Activated naive CD8-positive, alpha-beta T cell treated with anti-CD3 and anti-CD28 coated beads, Interleukin-2, amount 10 ng/mL, durations not matched to agents 7 days and 5 days (primary cell): ENCODE results near the gene ELMO1. TPM values are rescaled to one million over a fixed set of nuclear protein-coding genes. Genes with fewer than 3 reads are reported as not detected.
"Not testable (repeated sequence)": the region's sequence is repeated elsewhere in the genome, so short reads cannot be mapped to it uniquely, and the experiment has no call there.

Experiments used
- ATAC-seq: fragments of 150-1000 bp; cut with Tn5 transposase; one replicate; pipeline ENCODE4 v1.10.0; 2021; ENCODE audit warnings: low read depth, moderate library complexity
- POLR2A ChIA-PET: fragments of 350-600 bp; sonication (Branson Sonifier 250); formaldehyde crosslinking; loops from one replicate; lab custom pipeline; 2021; ENCODE audit warnings: antibody characterized with exemption; lab: Charles Lee
- DNase-seq: peaks from one replicate; pipeline ENCODE4 v3.0.0; 2021
- H3K27ac Mint-ChIP-seq: one replicate; pipeline ENCODE4 v1.8.0; 2022; ENCODE audit warnings: mild to moderate bottlenecking, mixed read lengths
- H3K27me3 Mint-ChIP-seq: one replicate; pipeline ENCODE4 v1.8.0; 2022; ENCODE audit warnings: mild to moderate bottlenecking, moderate library complexity, mixed read lengths
- H3K36me3 Mint-ChIP-seq: one replicate; pipeline ENCODE4 v1.8.0; 2021; ENCODE audit warnings: mild to moderate bottlenecking, mixed read lengths
- H3K4me1 Mint-ChIP-seq: one replicate; pipeline ENCODE4 v1.8.0; 2021; ENCODE audit warnings: mixed read lengths
- H3K4me3 Mint-ChIP-seq: one replicate; pipeline ENCODE4 v1.8.0; 2022; ENCODE audit warnings: mild to moderate bottlenecking, moderate library complexity, mixed read lengths
- H3K9me3 Mint-ChIP-seq: one replicate; pipeline ENCODE4 v1.8.0; 2021; ENCODE audit warnings: mixed read lengths
- total RNA-seq, 2 experiments: library from RNA; stranded (reverse); gene quantifications; one replicate each; pipeline ENCODE4 v1.2.3, GENCODE V29; 2021

Gene ELMO1
- total RNA-seq, 2 experiments from 2014 or later: 73.4 to 78.6 TPM

DNA sequence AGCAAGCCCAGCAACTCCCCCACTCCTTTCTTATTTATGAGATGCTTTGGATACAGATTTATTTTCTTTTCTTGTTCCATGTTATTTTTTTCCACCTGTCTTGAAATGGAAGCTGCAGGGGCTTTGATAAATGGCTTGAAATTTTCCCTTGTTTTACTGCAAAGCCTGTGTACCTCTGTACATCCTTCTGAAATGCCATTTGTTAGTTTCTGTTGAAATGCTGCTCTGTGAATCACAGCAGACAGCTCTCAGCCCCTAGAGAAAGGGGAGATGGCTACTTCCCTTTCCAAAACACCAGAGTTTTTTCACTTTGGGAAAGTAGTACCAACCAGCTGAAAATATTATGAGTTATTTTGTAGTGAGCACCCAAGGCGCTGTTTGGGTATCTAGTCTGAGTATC, 304.2 kb downstream of the ELMO1 start:
- peaks cover 2% of the 10 kb centered on the region for H3K4me1 Mint-ChIP-seq
- no peak for DNase-seq
- H3K27ac Mint-ChIP-seq: no peak overlapping the region
- H3K4me3 Mint-ChIP-seq: no peak overlapping the region
- peaks cover 38% of the 10 kb centered on the region for H3K36me3 Mint-ChIP-seq
- H3K27me3 Mint-ChIP-seq: no peaks in the 10 kb centered on the region
- peaks cover 15% of the 10 kb centered on the region for H3K9me3 Mint-ChIP-seq
- POLR2A ChIA-PET: no interaction called here
- no peak for ATAC-seq

DNA sequence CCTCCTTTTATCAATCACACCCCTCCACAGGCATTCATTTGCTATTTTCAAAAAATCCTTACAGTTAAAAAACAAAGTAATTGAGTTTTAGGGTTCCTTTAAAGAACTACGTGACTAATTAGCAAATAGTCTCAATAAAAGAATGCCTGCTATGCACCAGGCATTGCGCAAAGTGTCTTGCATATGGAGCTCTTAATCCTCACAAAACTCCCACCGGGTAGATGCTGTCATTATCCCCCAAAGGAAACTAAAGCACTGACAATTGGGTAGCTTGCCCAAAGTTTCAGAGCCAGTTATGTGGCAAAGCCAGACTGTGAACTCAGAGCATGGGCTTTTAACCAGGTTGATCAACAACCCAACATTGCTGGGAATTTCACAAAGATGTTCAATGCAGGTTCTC, 305.7 kb downstream of the ELMO1 start:
- no peak overlapping the region for H3K4me3 Mint-ChIP-seq
- ATAC-seq: no peak
- no peak overlapping the region for H3K27ac Mint-ChIP-seq
- no peaks in the 10 kb centered on the region for H3K27me3 Mint-ChIP-seq
- no peak for DNase-seq
- H3K36me3 Mint-ChIP-seq: peaks cover 48% of the 10 kb centered on the region
- H3K4me1 Mint-ChIP-seq: peaks cover 2% of the 10 kb centered on the region
- peaks cover 16% of the 10 kb centered on the region for H3K9me3 Mint-ChIP-seq
- POLR2A ChIA-PET: no interaction called here

DNA sequence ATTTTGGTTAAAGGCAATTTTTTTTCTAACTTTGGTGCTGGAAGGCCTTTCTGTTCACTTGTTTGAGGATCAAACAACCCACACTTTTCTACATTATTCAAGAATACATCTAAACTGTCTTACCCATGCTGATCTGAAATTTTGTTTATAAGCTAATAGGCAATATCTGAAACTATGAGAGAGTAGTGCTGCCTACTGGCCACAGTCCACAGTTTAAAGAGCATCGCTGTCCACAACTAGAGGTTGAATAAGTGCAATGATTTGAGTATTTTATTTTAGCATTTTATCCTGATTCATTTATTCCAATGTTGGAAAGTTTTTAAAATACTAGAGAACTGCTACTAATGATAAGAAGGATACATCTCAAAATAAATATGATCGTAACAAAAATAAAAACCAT, 306.9 kb downstream of the ELMO1 start:
- H3K4me3 Mint-ChIP-seq: no peak overlapping the region
- H3K4me1 Mint-ChIP-seq: peaks cover 2% of the 10 kb centered on the region
- H3K27ac Mint-ChIP-seq: no peak overlapping the region
- DNase-seq: no peak
- POLR2A ChIA-PET: no interaction called here
- peaks cover 47% of the 10 kb centered on the region for H3K36me3 Mint-ChIP-seq
- H3K27me3 Mint-ChIP-seq: no peaks in the 10 kb centered on the region
- no peak for ATAC-seq
- H3K9me3 Mint-ChIP-seq: peaks cover 19% of the 10 kb centered on the region

DNA sequence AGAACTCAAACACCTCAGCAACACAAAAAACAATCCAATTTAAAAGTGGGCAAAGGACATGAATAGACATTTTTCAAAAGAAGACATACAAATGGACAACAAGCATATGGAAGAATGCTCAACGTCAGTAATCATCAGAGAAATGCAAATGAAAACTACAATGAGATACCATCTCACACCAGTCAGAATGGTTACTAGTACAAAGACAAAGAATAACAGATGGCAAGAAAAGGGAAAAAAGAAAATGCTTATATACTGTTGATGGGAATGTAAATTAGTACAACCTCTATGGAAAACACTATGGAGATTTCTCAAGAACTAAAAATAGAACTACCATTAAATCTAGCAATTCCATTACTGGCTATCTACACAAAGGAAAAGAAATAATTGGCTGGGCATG, 314.8 kb downstream of the ELMO1 start:
- H3K27ac Mint-ChIP-seq, POLR2A ChIA-PET: not testable (repeated sequence)

DNA sequence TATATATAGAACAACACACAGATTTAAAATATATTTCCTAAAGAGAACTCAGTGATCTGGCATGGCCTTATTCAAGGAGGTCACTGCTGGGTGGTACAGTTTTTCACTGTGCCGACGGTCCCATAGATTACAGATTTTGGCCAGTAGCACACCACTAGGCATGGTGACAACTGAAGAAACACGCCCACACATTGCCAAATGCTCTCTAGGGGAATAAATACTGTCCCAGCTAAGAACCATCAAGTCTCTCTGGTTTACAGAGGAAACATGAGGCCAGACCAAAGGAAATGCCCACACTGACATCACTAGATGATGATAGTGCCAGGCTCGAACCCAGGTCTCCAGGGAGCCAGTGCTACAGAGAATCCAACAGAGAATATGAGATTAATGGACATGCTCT, 316.8 kb downstream of the ELMO1 start:
- no peak for ATAC-seq
- POLR2A ChIA-PET: no interaction called here
- H3K36me3 Mint-ChIP-seq: peaks cover 78% of the 10 kb centered on the region
- DNase-seq: no peak
- no peak overlapping the region for H3K4me3 Mint-ChIP-seq
- H3K4me1 Mint-ChIP-seq: peaks cover 10% of the 10 kb centered on the region
- no peak overlapping the region for H3K27ac Mint-ChIP-seq
- H3K9me3 Mint-ChIP-seq: peaks cover 11% of the 10 kb centered on the region
- H3K27me3 Mint-ChIP-seq: no peaks in the 10 kb centered on the region

More for the DNA sequence above, 314.8 kb downstream of the ELMO1 start:
- DNase-seq, H3K27me3 Mint-ChIP-seq, ATAC-seq, H3K4me3 Mint-ChIP-seq: not testable (repeated sequence)
- peaks cover 75% of the 10 kb centered on the region for H3K36me3 Mint-ChIP-seq
- peaks cover 11% of the 10 kb centered on the region for H3K9me3 Mint-ChIP-seq
- peaks cover 10% of the 10 kb centered on the region for H3K4me1 Mint-ChIP-seq

DNA sequence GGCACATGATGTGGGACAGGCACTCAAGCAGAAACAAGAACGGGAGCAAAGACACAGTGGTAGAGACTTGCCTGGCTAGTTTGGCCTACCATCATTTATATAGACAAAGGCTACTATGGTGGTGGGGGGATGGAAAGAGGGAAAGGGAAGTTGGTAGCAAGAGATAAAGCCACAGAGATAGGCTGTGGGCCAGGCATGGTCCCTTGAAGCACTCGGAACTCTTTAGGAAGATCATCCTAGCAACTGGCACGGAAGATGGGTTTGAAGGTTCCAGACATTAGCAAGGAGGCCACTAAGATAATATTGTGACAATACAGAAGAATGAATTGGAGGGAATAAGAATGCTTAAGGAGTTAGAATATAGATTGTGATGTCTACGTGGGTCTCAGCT, 319.6 kb downstream of the ELMO1 start:
- peaks cover 10% of the 10 kb centered on the region for H3K9me3 Mint-ChIP-seq
- no peak overlapping the region for H3K27ac Mint-ChIP-seq
- H3K4me1 Mint-ChIP-seq: peaks cover 10% of the 10 kb centered on the region
- H3K36me3 Mint-ChIP-seq: peaks cover 72% of the 10 kb centered on the region
- no peaks in the 10 kb centered on the region for H3K27me3 Mint-ChIP-seq
- no peak for ATAC-seq
- H3K4me3 Mint-ChIP-seq: no peak overlapping the region
- no peak for DNase-seq
- POLR2A ChIA-PET: no interaction called here

DNA sequence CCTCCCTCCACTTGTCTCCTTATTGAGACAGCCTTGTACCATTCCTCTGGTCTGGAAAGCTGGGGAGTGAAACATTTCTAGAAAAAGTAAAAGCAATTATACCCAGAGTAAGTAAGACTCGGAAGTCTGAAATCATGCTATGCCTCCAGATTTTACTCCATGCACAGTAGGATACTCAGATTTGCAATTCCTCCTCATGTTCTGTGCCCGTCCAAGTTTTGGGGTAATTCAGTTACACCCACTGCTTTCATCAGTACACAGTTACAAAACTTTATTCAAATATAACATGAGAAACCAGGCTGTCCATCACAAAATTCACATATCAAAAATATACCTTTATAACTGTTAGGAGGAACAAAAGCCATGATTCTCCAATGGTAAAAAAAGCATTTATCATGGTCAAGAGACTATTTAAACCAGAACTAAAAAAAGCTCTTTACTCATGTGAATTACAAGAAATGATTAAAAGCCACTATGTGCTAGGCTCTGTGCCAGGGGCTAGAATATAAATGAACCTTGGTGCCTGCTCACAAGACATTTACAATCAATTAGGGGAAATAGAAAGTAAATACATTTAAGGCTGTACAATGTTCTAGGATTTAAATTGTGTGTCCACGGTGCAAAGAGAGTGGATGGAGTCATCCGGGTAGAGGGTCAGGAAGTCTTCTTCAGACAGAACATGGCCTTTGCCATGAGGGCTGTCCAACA, 320.2 kb downstream of the ELMO1 start:
- POLR2A ChIA-PET: no interaction called here
- peaks cover 8% of the 10 kb centered on the region for H3K9me3 Mint-ChIP-seq
- H3K27ac Mint-ChIP-seq: no peak overlapping the region
- H3K4me1 Mint-ChIP-seq: peaks cover 10% of the 10 kb centered on the region
- no peak for DNase-seq
- peaks cover 70% of the 10 kb centered on the region for H3K36me3 Mint-ChIP-seq
- ATAC-seq: no peak
- H3K27me3 Mint-ChIP-seq: no peaks in the 10 kb centered on the region
- no peak overlapping the region for H3K4me3 Mint-ChIP-seq

DNA sequence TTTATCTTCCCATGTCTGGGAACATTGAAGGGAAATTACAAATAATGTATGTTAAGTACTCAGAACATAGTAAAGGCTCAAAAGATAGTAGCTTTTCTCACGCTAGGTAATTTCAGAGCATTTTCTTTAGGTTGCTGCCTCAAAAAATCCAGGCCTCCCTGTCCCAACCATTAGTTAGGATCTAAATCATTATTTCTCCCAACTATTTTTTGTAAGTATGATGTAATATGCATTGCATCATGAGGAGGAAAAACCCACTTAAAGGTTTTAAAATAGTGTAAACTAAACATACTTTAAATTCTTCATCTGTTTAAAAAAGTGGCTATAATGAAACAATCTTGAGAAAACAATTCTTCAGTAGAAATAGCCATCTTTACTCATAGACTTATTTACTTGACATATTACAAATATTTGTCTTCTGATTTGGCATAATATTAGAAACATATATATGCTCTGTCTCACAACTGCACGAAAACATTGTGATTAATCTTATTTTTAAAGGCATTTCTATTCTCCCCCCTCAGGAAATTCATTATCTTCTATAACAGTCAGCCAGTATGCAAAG, 329.3 kb downstream of the ELMO1 start:
- no peak for ATAC-seq
- POLR2A ChIA-PET: interaction anchor here (0.6 kb wide), 1 partner anchor 316 kb away, joined by 3 read pairs; no protein-coding TSS in a partner anchor
- peaks cover 5% of the 10 kb centered on the region for H3K9me3 Mint-ChIP-seq
- H3K27me3 Mint-ChIP-seq: no peaks in the 10 kb centered on the region
- peaks cover 8% of the 10 kb centered on the region for H3K4me1 Mint-ChIP-seq
- H3K36me3 Mint-ChIP-seq: peaks cover 37% of the 10 kb centered on the region
- no peak overlapping the region for H3K4me3 Mint-ChIP-seq
- DNase-seq: no peak
- H3K27ac Mint-ChIP-seq: no peak overlapping the region

DNA sequence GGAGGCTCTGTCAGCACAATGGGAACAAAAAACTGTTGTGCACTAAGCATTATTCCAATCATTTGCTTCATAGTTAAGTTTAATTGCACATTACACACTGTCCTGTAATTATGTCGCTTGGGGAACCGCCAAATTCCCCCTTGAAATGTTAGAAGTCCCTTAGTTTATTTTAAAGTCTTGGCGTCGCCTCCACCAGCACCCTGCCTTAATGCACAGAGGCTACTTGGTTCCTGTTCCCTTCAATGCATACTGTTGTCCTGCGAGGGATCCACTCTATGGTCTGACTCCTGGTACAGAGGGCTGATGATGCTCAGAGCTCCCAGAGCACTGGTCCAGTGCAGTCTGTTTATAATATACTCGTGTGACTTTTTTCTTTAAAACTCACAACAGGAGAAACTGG, 330.7 kb downstream of the ELMO1 start:
- POLR2A ChIA-PET: no interaction called here
- Mint-ChIP-seq H3K27ac (no peak overlapping the region), H3K4me1 (peaks cover 8% of the 10 kb centered on the region), H3K27me3 (no peaks in the 10 kb centered on the region), H3K4me3 (no peak overlapping the region), H3K9me3 (peaks cover 9% of the 10 kb centered on the region), H3K36me3 (peaks cover 40% of the 10 kb centered on the region)
- no peak for ATAC-seq
- DNase-seq: no peak

DNA sequence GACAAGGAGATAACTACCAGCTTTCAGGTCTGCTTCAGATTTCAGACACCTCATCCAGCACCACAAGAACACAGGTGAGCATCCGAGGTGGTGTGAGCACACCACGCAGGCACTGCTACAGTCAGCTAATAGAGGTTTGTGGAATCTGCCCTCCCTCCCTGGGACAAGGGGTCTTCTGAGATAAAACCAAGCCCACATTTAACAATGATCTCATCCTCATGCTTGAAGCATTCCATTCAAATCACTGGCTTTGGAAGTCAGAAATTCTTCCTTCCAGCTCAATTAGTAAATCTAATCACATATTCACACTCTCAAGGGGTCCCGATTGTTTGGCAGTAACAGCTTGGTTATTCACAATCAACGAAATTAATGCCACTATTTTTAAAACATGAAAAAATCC, 331.4 kb downstream of the ELMO1 start:
- Mint-ChIP-seq H3K4me3 (no peak overlapping the region), H3K27me3 (no peaks in the 10 kb centered on the region), H3K9me3 (peaks cover 8% of the 10 kb centered on the region), H3K4me1 (peaks cover 7% of the 10 kb centered on the region), H3K36me3 (peaks cover 39% of the 10 kb centered on the region), H3K27ac (no peak overlapping the region)
- ATAC-seq: no peak
- POLR2A ChIA-PET: no interaction called here
- DNase-seq: no peak

DNA sequence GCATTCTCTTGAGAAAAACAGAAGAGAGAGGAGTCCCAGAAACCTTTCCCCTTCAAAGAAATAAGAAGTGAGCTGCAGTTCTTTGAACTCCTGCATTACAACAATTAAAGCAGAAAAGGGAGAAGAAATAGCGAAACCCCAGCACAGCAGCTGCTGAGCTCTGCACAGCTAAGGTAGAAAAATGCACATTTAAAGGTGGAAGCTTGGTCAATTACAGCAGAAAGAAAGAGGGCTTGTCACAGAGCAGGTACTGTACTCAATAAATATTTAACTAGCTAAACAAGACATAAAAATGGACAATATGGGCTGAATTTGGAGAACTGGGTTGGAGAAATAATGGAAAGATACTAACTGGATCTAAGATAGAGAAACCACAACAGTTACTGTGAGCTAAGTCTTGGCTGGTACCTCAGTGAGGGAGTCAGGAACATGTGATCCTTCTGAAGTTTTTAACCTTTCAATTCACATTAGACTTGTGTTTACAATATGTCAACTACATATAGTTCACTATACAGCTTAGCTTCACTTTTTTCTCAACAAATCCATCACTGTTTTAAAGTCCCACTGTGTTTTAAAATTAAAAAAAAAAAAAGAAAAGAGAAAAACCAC, 332.5 kb downstream of the ELMO1 start:
- POLR2A ChIA-PET: interaction anchor here (0.7 kb wide), 1 partner anchor 470 kb away, joined by 3 read pairs; no protein-coding TSS in a partner anchor
- Mint-ChIP-seq H3K4me1 (peaks cover 7% of the 10 kb centered on the region), H3K9me3 (peaks cover 8% of the 10 kb centered on the region), H3K27ac (no peak overlapping the region), H3K4me3 (no peak overlapping the region), H3K36me3 (peaks cover 40% of the 10 kb centered on the region), H3K27me3 (no peaks in the 10 kb centered on the region)
- ATAC-seq (no peak), DNase-seq (no peak)

DNA sequence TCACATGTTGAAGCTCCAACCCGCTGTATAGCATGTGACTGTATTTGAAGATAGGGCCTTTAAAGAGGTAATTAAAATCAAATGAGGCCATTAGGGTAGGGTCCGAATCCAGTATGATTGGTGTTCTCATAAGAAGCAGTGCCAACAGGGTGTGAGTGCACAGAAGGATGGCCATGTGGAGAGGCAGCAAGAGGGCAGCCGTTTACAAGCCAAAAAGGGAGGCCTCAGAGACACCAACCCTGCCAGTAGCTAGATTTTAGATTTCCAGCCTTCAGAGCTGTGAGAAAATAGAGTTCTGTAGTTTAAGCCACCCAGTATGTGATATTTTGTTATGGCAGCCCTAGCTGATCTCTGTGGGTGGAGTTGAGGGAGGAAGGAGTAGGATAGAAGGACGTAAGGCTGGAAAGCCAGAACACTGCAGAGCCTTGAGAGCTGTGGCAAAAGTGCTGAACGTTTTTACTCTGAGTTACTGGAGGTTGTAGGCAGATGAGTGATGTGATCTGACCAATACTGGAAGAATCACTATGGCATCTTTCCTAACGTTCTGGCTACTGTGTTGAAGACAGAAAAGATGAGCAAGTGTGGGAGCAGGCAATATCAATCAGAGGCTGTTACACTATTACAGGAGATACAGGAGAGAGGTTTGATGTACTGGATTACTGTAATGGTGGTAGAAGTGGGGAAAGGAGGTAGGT, 334.9 kb downstream of the ELMO1 start:
- peaks cover 8% of the 10 kb centered on the region for H3K9me3 Mint-ChIP-seq
- no peak overlapping the region for H3K27ac Mint-ChIP-seq
- H3K36me3 Mint-ChIP-seq: peaks cover 44% of the 10 kb centered on the region
- no peak for ATAC-seq
- no peaks in the 10 kb centered on the region for H3K27me3 Mint-ChIP-seq
- H3K4me3 Mint-ChIP-seq: no peak overlapping the region
- no peak for DNase-seq
- H3K4me1 Mint-ChIP-seq: peaks cover 13% of the 10 kb centered on the region
- POLR2A ChIA-PET: no interaction called here

DNA sequence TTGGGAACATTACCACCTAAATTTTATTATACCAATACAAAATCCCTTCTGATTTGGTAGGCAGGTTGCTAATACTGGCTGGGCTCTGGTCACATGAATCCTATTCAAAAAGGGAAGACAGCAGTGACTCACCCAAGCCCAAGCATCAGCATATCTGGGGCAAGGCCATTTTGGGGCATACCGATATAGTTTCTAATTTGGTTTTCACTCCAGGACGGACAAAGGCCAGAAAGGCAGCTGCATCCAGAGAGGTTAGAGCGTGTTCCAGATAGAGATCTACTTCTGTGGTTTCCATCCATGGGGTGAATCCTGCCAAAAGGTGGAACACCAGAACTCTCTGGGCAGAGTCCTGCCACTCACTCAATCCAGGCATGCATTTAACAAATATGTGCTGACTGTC, 335.8 kb downstream of the ELMO1 start:
- peaks cover 21% of the 10 kb centered on the region for H3K4me1 Mint-ChIP-seq

More for the DNA sequence above, 335.8 kb downstream of the ELMO1 start:
- DNase-seq (no peak), ATAC-seq (no peak)
- POLR2A ChIA-PET: no interaction called here
- peaks cover 8% of the 10 kb centered on the region for H3K9me3 Mint-ChIP-seq
- peaks cover 46% of the 10 kb centered on the region for H3K36me3 Mint-ChIP-seq
- H3K4me3 Mint-ChIP-seq: no peak overlapping the region
- H3K27me3 Mint-ChIP-seq: no peaks in the 10 kb centered on the region
- no peak overlapping the region for H3K27ac Mint-ChIP-seq
